ENCODE data around the gene ENTPD2.
A peak's percentile ranks its signal among the peaks of the same experiment; 100 is the strongest.

The ENTPD2 gene

DNA sequence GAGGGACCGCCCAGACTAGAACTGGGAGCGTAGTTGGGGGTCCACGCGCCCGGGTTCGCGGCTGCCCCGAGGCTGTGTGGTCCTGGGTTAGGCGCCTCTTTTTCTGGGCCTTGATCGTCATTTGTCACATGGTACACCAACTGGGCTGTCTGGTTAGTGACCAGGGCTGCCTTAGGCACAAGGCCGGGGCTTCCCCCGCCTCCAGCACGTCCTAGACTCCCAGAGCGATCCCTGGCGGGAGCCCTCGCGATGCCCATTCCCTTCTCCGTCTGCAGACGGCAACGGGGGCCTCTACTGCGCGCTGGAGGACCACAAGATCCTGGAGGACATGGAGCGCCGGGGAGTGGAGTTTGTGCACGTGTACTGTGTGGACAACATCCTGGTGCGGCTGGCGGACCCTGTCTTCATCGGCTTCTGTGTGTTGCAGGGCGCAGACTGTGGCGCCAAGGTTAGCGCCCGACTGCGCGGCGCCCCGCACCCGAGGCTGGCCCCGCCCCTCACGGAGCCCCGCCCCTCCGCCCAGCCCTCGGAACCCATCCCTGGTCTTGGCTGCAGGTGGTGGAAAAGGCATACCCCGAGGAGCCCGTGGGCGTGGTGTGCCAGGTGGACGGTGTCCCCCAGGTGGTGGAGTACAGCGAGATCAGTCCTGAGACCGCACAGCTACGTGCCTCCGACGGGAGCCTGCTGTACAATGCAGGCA, 25.0 kb upstream of the ENTPD2 start:
- no peak for DNase-seq

- DNase-seq = peak; percentile 50
Observed at GRCh38 chr9:137077758-137078693, 24.2 kb upstream of the ENTPD2 start.

DNA sequence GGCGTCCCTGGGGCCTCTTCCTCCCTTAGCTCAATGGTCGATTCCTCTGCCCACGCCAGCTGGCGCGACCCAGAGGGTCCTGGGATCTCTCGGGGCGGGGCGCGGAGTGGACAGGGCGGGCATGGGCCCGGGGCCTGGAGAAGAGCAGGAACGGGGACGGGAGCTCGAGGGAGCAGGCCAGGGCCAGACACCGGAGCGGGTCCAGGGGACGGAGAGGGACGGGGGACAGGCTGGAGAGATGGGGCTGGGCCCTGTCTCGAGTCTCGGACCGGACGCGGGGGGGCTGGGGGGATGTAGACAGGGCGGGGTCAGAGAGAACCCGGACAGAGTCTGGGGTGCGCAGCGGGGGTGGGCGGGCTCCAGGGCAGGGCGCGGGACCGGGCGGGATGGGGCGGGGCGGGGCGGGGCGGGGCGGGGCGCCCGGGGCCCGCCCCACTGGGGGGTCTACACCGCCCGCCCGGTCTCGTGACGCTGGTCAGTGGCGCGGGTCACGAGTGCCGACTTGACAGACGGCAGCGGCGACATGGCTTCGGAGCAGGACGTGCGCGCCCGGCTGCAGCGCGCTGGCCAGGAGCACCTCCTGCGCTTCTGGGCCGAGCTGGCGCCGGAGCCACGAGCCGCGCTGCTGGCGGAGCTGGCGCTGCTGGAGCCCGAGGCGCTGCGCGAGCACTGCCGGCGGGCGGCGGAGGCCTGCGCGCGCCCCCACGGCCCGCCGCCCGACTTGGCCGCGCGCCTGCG, 23.3 kb upstream of the ENTPD2 start, which contains the start of gene UAP1L1:
Gene UAP1L1 (plus strand): TSS at position 508 of the 738 bp plus-strand sequence. CDS start 16 bp downstream, at position 524.
- peak; percentile 42 for DNase-seq

DNA sequence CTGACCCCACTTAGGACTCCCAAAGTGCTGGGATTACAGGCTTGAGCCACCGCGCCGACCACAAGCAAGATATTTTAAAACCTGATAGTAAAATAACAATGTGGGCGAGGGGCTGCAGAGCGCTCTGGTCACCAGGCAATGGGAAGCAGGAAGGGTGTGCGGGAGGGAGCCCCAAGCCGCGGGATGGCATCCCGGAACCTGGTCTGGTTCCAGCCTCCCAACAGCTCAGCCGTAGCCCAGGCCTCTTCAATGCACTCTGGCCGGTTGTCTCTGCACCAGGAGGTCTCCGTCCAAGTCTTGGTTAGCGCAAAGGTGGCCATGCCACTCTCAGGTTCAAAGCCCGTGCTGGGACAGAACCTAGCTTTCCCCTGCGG, 22.8 kb upstream of the ENTPD2 start:
- no peak for DNase-seq

GRCh38 chr9:137075275-137075775, 21.5 kb upstream of the ENTPD2 start:
- DNase-seq = no peak

DNA sequence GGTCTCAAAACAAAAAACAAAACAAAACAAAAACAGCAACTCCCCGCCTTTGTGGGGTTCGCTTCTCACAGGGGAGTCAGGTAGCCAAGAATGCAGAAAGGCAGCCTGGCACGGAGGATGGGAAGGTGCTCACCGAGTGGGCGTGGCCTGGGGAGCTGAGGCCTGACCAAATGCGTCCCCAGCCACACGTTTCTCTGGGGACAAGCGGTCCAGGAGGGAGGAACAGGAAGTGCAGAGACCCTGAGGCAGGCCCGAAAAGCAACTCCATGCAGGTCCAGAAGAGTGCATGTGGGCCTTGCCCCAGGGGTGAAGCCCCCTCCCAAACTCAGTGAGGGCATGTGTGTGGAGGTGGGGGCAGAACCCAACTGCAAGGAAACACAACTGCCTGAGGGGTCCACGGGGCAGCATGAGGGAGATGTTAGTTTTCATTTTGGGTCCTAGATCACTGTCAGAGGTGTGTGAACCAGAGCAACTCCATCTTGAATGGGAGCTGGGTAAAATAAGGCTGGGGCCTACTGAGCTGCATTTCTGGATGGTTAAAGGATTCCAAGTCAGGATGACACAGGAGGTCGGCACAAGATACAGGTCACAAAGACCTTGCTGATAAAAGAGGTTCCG, 20.9 kb upstream of the ENTPD2 start:
- no peak for DNase-seq

GRCh38 chr9:137073992-137074399, 20.1 kb upstream of the ENTPD2 start:
- DNase-seq = no peak

DNA sequence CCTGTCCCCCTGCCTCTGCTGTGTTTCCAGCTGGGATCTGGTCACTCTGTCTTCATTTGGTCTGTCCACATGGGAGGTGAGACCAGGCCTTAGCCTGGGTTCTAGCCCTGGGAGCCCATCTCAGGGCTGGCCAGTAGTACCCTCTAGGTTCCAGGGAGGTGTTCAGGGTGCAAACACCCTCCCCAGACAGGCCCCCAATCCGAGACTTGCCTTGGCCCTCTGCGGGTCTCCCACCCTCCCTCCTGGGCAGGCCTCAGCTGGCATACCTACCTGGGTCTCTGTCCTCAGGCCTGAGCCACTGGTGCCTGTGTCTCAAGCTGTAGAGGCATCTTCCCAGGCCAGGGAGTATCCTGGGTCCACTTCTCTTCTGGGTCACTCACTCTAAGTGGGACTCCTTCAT, 17.4 kb upstream of the ENTPD2 start:
- DNase-seq = no peak

- DNase-seq = no peak
Observed at GRCh38 chr9:137070906-137071275, 17.0 kb upstream of the ENTPD2 start.

- DNase-seq = peak; percentile 78
Observed at GRCh38 chr9:137070201-137070905, 16.5 kb upstream of the ENTPD2 start, which contains the start of gene SAPCD2. Gene SAPCD2, minus strand, starts transcription at chr9:137070557. Its CDS starts 97 bp downstream, at chr9:137070460.

DNA sequence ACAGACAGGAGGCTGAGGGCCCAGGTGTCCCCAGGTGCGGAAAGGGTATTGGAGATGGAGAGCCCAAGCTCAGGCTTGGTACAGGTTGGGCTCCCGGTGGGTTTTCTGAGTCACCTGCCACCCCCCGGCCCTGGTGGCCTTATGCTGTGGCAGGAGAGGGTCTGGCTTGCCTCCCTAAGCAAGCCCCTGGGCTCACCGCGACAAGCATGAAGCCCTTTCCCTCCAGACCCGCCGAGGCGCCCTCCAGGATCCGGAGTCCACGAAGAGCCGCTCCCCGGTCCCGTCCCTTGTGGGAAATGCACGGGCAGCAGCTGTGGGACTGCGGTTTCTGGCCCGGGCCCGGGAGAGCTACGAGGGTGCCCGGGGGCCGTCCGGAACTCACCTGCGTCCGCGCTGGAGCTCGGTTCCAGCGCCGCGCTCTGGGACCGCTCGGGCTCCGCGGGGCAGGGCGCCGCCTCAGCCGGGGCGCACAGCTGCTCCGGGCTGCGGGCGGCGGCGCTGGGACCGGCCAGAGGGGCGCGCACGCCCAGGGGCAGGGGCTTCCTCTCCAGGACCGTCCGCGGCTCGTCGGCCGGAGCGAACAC, 15.7 kb upstream of the ENTPD2 start:
- DNase-seq = no peak

- DNase-seq = no peak
Observed at GRCh38 chr9:137068539-137069507, 15.0 kb upstream of the ENTPD2 start.

DNA sequence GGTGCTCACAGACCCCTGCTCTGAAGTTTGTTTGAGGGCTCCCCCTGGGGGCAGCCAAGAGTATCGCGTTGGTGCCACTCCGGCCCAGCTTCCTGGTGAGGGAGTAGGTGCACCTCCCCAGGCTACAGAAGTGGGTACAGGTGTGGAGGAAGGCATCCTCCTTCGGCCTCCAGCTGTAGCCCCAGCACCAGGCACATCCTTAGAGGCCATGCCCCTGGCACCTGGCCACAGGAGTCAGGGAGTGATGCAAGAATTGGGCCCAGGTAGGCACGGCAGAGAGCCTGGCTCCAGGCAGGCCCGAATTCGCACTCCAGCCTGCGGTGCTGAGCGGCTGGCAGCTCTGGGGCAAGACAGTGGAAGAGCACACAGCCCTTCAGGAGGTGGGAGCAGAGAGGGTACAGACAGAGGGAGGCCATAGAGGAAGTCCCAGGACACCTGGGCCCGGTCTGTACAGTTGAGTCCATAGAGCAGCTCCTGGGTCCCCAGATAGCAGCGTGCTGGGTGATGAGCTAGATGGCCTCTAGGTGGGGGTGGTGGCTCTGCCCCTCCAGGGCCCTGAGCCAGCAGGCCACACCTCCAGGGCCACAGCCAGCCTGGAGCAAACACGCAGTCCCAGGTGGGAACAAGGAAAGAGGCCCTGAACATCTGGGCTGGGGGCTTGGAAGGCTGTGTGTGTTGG, 14.1 kb upstream of the ENTPD2 start:
- peak; percentile 86 for DNase-seq

- no peak for DNase-seq
Observed at GRCh38 chr9:137066096-137066861, 12.4 kb upstream of the ENTPD2 start.

DNA sequence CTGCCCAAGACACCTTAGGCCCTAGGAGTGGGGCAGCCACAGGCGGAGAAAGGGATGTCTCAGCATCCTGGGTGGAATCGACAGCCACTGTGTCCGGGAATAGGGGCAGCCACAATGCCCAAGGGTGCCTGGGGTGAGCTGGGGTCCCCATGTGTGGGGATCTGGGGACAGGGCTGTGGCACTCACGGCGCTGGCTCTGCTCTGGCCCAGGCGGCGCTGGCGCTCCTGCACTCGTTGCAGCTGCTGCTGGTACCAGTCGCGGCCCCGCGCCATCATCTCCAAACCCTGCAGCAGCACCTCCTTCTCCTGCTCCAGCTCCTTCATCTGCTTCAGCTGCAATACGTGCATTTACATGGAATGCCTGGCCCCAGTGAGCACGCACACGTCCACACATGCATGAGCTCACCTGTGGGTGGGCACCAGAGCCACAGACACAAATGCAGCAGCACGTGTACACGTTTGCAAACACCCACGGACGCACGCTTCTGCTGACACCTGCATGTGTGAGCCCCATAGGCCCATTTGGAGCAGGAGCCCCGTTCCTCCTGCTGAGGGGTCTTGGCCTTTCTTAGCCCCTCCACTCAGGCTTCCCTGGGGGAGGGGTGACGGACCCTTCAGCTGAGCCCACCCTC, 11.6 kb upstream of the ENTPD2 start:
- DNase-seq = no peak

DNA sequence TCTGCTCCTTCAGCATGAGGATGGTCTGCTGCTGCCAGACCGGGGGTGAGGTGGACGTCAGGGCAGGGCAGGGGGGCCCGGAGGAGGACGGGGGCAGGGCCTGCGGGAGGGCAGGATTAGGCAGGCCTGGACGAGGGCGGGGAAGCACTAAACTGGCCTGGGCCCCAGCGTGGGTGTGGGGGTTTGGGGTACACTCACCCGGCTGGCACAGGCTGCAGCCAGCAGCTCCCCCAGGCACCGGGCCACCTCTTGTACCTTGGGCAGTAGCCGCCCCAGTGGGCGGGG, 11.0 kb upstream of the ENTPD2 start:
- no peak for DNase-seq

GRCh38 chr9:137064027-137064879, 10.4 kb upstream of the ENTPD2 start:
- DNase-seq = peak; percentile 57
